ENCODE measurements around the gene RAI14. TPM values are rescaled to one million over a fixed set of nuclear protein-coding genes. Genes with fewer than 3 reads are reported as not detected.

The RAI14 gene
- total and polyA plus RNA-seq, 11 donors = 1.7 to 34.3 (median 10.7) TPM

- peaks cover 0 to 15% (median 5%) of the 10 kb centered on the region in 12 donors for H3K4me1 ChIP-seq
- peak within 1 kb of the TSS in 7 of 12 donors; percentile 5 to 65 (median 41) for H3K27ac ChIP-seq
- H3K36me3 ChIP-seq = no peaks in the 10 kb centered on the region
- WGBS, 4 donors = 1 to 5% (median 3%) methylated on average over 21 to 73 of the region's 73 CpGs
- no peaks in the 10 kb centered on the region for H3K27me3 ChIP-seq
- ATAC-seq (peak; percentile 89 to 97 (median 94)), DNase-seq (peak; percentile 87 to 92 (median 90))
- intact Hi-C loops (cut with DNase I) = loop anchor here in 2 of 10 donors (10.0 kb wide), 2 partner anchors 56 to 184 kb away; partner anchors contain the start of gene RAI14 (in 1 of the 2)
- H3K9me3 ChIP-seq = no peaks in the 10 kb centered on the region
- no peak for TF ChIP-seq CTCF (IDR thresholded peaks at IDR 0.05)
- TF ChIP-seq POLR2A (IDR thresholded peaks at IDR 0.05) = peak in 1 of 2 donors; percentile 32
- peak within 1 kb of the TSS; percentile 53 to 89 (median 70) for H3K4me3 ChIP-seq
Observed at GRCh38 chr5:34838785-34839714, 182.9 kb downstream of the RAI14 start, which contains the start of gene TTC23L. TTC23L (plus strand) TSS chr5:34839164; CDS start chr5:34840672, 1,508 bp downstream.

- ATAC-seq = no peak
- intact Hi-C loops (cut with DNase I) = no loop called here
- H3K27me3 ChIP-seq = no peaks in the 10 kb centered on the region
- no peak overlapping the region for H3K4me3 ChIP-seq
- no peak for DNase-seq
- WGBS, 4 donors = 92 to 95% (median 95%) methylated on average over 2 of the region's 2 CpGs
- H3K4me1 ChIP-seq = peaks cover 0 to 15% (median 5%) of the 10 kb centered on the region in 12 donors
- TF ChIP-seq CTCF (IDR thresholded peaks at IDR 0.05) = no peak
- no peak for TF ChIP-seq POLR2A (IDR thresholded peaks at IDR 0.05)
- H3K27ac ChIP-seq = no peak overlapping the region
- H3K9me3 ChIP-seq = no peaks in the 10 kb centered on the region
- H3K36me3 ChIP-seq = no peaks in the 10 kb centered on the region
Observed at GRCh38 chr5:34841816-34842215, 185.7 kb downstream of the RAI14 start.

GRCh38 chr5:34842554-34842953 is 186.4 kb downstream of the RAI14 start:
- H3K36me3 ChIP-seq = no peaks in the 10 kb centered on the region
- TF ChIP-seq CTCF (IDR thresholded peaks at IDR 0.05) (no peak), POLR2A (IDR thresholded peaks at IDR 0.05) (no peak)
- ATAC-seq (no peak), DNase-seq (no peak)
- H3K4me3 ChIP-seq = no peak overlapping the region
- intact Hi-C loops (cut with DNase I) = no loop called here
- H3K27ac ChIP-seq = no peak overlapping the region
- H3K4me1 ChIP-seq = peaks cover 0 to 15% (median 5%) of the 10 kb centered on the region in 12 donors
- 83 to 88% (median 85%) methylated on average over 7 of the region's 7 CpGs for WGBS, 4 donors
- H3K27me3 ChIP-seq = no peaks in the 10 kb centered on the region
- no peaks in the 10 kb centered on the region for H3K9me3 ChIP-seq

- ATAC-seq (no peak), DNase-seq (no peak)
- TF ChIP-seq CTCF (IDR thresholded peaks at IDR 0.05) (no peak), POLR2A (IDR thresholded peaks at IDR 0.05) (no peak)
- intact Hi-C loops (cut with DNase I) = no loop called here
- H3K9me3 ChIP-seq = no peaks in the 10 kb centered on the region
- H3K27me3 ChIP-seq = no peaks in the 10 kb centered on the region
- no peaks in the 10 kb centered on the region for H3K36me3 ChIP-seq
- no peak overlapping the region for H3K4me3 ChIP-seq
- no peak overlapping the region for H3K27ac ChIP-seq
- 73 to 86% (median 83%) methylated on average over 2 of the region's 2 CpGs for WGBS, 4 donors
- H3K4me1 ChIP-seq = peaks cover 0 to 12% (median 5%) of the 10 kb centered on the region in 12 donors
Observed at GRCh38 chr5:34843497-34843896, 187.4 kb downstream of the RAI14 start.

Measured in heart left ventricle (tissue), 16 donors.